H1 (cell line): ENCODE results near the gene RTN4RL1. TPM values are rescaled to one million over a fixed set of nuclear protein-coding genes. Genes with fewer than 3 reads are reported as not detected.

Experiments used
- CTCF ChIA-PET: fragments of 300-600 bp; sonication (Branson Sonifier 250); formaldehyde crosslinking; loops from one replicate; lab custom pipeline; 2021; ENCODE audit not compliant: partially characterized antibody; lab: Charles Lee
- POLR2A ChIA-PET: fragments of 300-600 bp; sonication (Branson Sonifier 250); formaldehyde crosslinking; loops from one replicate; lab custom pipeline; 2021; ENCODE audit warnings: inconsistent platforms; ENCODE audit not compliant: partially characterized antibody; lab: Charles Lee
- DNase-seq, 2 experiments: peaks; one replicate each; pipeline versions ENCODE4 v3.0.0 to v3.0.0-alpha.2; 2010 to 2022; ENCODE audit warnings: low spot score in 2 of 2, low read depth in 1 of 2, mixed read lengths in 1 of 2
- FAIRE-seq: peaks from 2 replicates; lab custom pipeline; 2011; peaks lifted over from hg19 to GRCh38; lab: Jason Lieb, UNC
- H2AFZ ChIP-seq: 2 replicates; pipeline ENCODE4 v1.8.1; 2012; ENCODE audit warnings: low read length, inconsistent platforms
- H2AK5ac ChIP-seq: 2 replicates; pipeline ENCODE4 v1.6.1; 2013; ENCODE audit warnings: low read depth, low read length
- H2BK120ac ChIP-seq: replicated peaks from 2 replicates; pipeline ENCODE3; 2013; ENCODE audit warnings: low read depth, low read length, inconsistent platforms
- H2BK12ac ChIP-seq: 2 replicates; pipeline ENCODE4 v1.6.1; 2013; ENCODE audit warnings: low read depth, low read length
- H2BK15ac ChIP-seq: 2 replicates; pipeline ENCODE4 v1.6.1; 2013; ENCODE audit warnings: low read length
- H2BK20ac ChIP-seq: 2 replicates; pipeline ENCODE4 v1.6.1; 2013; ENCODE audit warnings: low read length
- H2BK5ac ChIP-seq: 2 replicates; pipeline ENCODE4 v1.6.1; 2013; ENCODE audit warnings: low read depth, low read length
- H3K14ac ChIP-seq: 2 replicates; pipeline ENCODE4 v1.6.1; 2013; ENCODE audit warnings: inconsistent platforms; ENCODE audit not compliant: insufficient read length
- H3K18ac ChIP-seq: 2 replicates; pipeline ENCODE4 v1.6.1; 2013; ENCODE audit warnings: low read length; ENCODE audit errors: extremely low read depth
- H3K23ac ChIP-seq: 2 replicates; pipeline ENCODE4 v1.6.1; 2013; ENCODE audit warnings: inconsistent platforms; ENCODE audit not compliant: insufficient read length
- H3K23me2 ChIP-seq: 2 replicates; pipeline ENCODE4 v1.6.1; 2013; ENCODE audit warnings: low read depth, low read length
- H3K27ac ChIP-seq: 2 replicates; pipeline ENCODE4 v1.6.1; 2011; ENCODE audit warnings: low read depth, low read length, inconsistent platforms
- H3K27me3 ChIP-seq, 4 experiments: replicated peaks in 1 of 4; 1 replicate in 1 of 4; 2 replicates in 3 of 4; pipeline versions ENCODE4 v1.6.1 to v1.8.1; 2011 to 2013; ENCODE audit warnings: low read length in 3 of 4, mild to moderate bottlenecking in 3 of 4, inconsistent platforms in 2 of 4, mixed read lengths in 2 of 4, moderate library complexity in 1 of 4; ENCODE audit not compliant: control insufficient read depth in 3 of 4, insufficient read depth in 3 of 4; ENCODE audit errors: extremely low read depth in 1 of 4
- H3K36me3 ChIP-seq, 4 experiments: 2 replicates each; pipeline versions ENCODE4 v1.6.1 to v1.8.1; 2011 to 2013; ENCODE audit warnings: mild to moderate bottlenecking in 4 of 4, low read length in 3 of 4, moderate library complexity in 2 of 4, control low read depth in 1 of 4, inconsistent platforms in 1 of 4; ENCODE audit not compliant: insufficient read depth in 4 of 4, control insufficient read depth in 2 of 4
- H3K4ac ChIP-seq: replicated peaks from 2 replicates; pipeline ENCODE3; 2013; ENCODE audit warnings: low read length, low read depth, mixed read lengths, inconsistent platforms; ENCODE audit not compliant: insufficient read length
- H3K4me1 ChIP-seq, 4 experiments: replicated peaks in 1 of 4; 1 replicate in 1 of 4; 2 replicates in 3 of 4; pipeline versions ENCODE4 v1.6.1 to v1.8.1; 2011 to 2013; ENCODE audit warnings: low read length in 3 of 4, inconsistent platforms in 2 of 4, mixed read lengths in 1 of 4; ENCODE audit not compliant: insufficient read depth in 4 of 4, control insufficient read depth in 3 of 4
- H3K4me2 ChIP-seq, 2 experiments: 2 replicates each; pipeline versions ENCODE4 v1.6.1 to v1.8.1; 2011 to 2013; ENCODE audit warnings: low read depth in 2 of 2, low read length in 2 of 2, control low read depth in 1 of 2, inconsistent platforms in 1 of 2, mild to moderate bottlenecking in 1 of 2; ENCODE audit not compliant: insufficient read depth in 1 of 2
- H3K4me3 ChIP-seq, 4 experiments: fragments of 200-600, 300-600 bp in 1 of 4; sonication (generic), shearing (Covaris generic), sonication (Bioruptor Twin) in 1 of 4; 2 replicates each; pipeline versions ENCODE4 v1.5.1 to v1.8.1; 2011 to 2016; ENCODE audit warnings: low read length in 4 of 4, low read depth in 3 of 4, control low read depth in 2 of 4, inconsistent platforms in 2 of 4, mild to moderate bottlenecking in 2 of 4, mixed read lengths in 1 of 4, moderate library complexity in 1 of 4; ENCODE audit not compliant: insufficient read depth in 2 of 4; ENCODE audit errors: extremely low read depth in 1 of 4
- H3K56ac ChIP-seq: replicated peaks from 2 replicates; pipeline ENCODE3; 2013; ENCODE audit warnings: low read depth, mild to moderate bottlenecking, mixed read lengths, low read length, inconsistent platforms; ENCODE audit not compliant: insufficient read length
- H3K79me1 ChIP-seq: 2 replicates; pipeline ENCODE4 v1.6.1; 2013; ENCODE audit warnings: low read depth, low read length, control low read depth
- H3K79me2 ChIP-seq, 2 experiments: 2 replicates each; pipeline versions ENCODE4 v1.6.1 to v1.8.1; 2012 to 2013; ENCODE audit warnings: low read length in 2 of 2, mild to moderate bottlenecking in 2 of 2, inconsistent platforms in 1 of 2; ENCODE audit not compliant: insufficient read depth in 2 of 2, control insufficient read depth in 1 of 2
- H3K9ac ChIP-seq, 4 experiments: replicated peaks in 1 of 4; 1 replicate in 1 of 4; 2 replicates in 3 of 4; pipeline versions ENCODE4 v1.6.1 to v1.8.1; 2011 to 2013; ENCODE audit warnings: low read depth in 3 of 4, low read length in 3 of 4, control low read depth in 2 of 4, mild to moderate bottlenecking in 2 of 4, moderate library complexity in 2 of 4, inconsistent platforms in 1 of 4; ENCODE audit errors: extremely low read depth in 1 of 4
- H3K9me3 ChIP-seq, 2 experiments: 2 replicates each; pipeline versions ENCODE4 v1.6.1 to v1.8.1; 2012 to 2013; ENCODE audit warnings: mild to moderate bottlenecking in 2 of 2, moderate library complexity in 2 of 2, control low read depth in 1 of 2, inconsistent platforms in 1 of 2, low read depth in 1 of 2, low read length in 1 of 2, mixed read lengths in 1 of 2; ENCODE audit not compliant: insufficient read depth in 2 of 2
- H4K20me1 ChIP-seq, 2 experiments: replicated peaks in 1 of 2; 2 replicates each; pipeline versions ENCODE3 to v1.8.1; 2011 to 2013; ENCODE audit warnings: inconsistent platforms in 2 of 2, low read length in 2 of 2, mild to moderate bottlenecking in 1 of 2; ENCODE audit not compliant: insufficient read depth in 2 of 2, control insufficient read depth in 1 of 2
- H4K5ac ChIP-seq: 2 replicates; pipeline ENCODE4 v1.6.1; 2013; ENCODE audit warnings: low read length, low read depth, mixed read lengths, inconsistent platforms; ENCODE audit not compliant: insufficient read length
- H4K8ac ChIP-seq: 2 replicates; pipeline ENCODE4 v1.8.0; 2013; ENCODE audit warnings: mild to moderate bottlenecking, moderate library complexity, low read length, inconsistent platforms; ENCODE audit not compliant: insufficient read depth; ENCODE audit errors: extremely low read depth
- H4K91ac ChIP-seq: replicated peaks from 2 replicates; pipeline ENCODE3; 2013; ENCODE audit warnings: low read length, mixed read lengths, inconsistent platforms; ENCODE audit not compliant: insufficient read length
- WGBS, 2 experiments: shearing (Covaris generic) in 1 of 2; methylation state at CpG; one replicate each; pipeline versions ENCODE4 v1.1.6 to v1.1.7; 2013 to 2015; ENCODE audit warnings: low lambda C conversion rate in 2 of 2, mixed read lengths in 2 of 2, inconsistent platforms in 1 of 2, low coverage in 1 of 2, missing lambda C conversion rate in 1 of 2; ENCODE audit not compliant: insufficient replicate concordance in 2 of 2, insufficient coverage in 1 of 2, insufficient read length in 1 of 2; ENCODE audit errors: extremely low coverage in 1 of 2, missing lambda C conversion rate in 1 of 2; 5-methylcytosine and 5-hydroxymethylcytosine counted together
- polyA plus RNA-seq, 7 experiments: library from polyadenylated mRNA; depleted of rRNA in 3 of 7; stranded (reverse) in 5 of 7; unstranded in 2 of 7; fragments of >200 nt in 5 of 7; fragments of 200-250 nt in 2 of 7; gene quantifications; 1 replicate in 5 of 7; 2 replicates in 1 of 7; 4 replicates in 1 of 7; pipeline versions ENCODE4 v1.2.1 to v1.2.3, GENCODE V29; 2011 to 2013; ENCODE audit warnings: missing spikeins in 2 of 7, mixed read lengths in 2 of 7
- total RNA-seq: library from RNA; stranded (reverse); fragmentation: NEBNext Ultra II Directional; extraction: Animal tissue kit (Norgen Biotek cat#: 25700); gene quantifications from 2 replicates; pipeline ENCODE4 v1.2.1, GENCODE V29; 2021

The RTN4RL1 gene
- total and polyA plus RNA-seq, 2 of the 8 experiments (the other 6 are each of a cell fraction or from before 2014, with no cell fraction given): 0.09 TPM; not detected in 1

DNA sequence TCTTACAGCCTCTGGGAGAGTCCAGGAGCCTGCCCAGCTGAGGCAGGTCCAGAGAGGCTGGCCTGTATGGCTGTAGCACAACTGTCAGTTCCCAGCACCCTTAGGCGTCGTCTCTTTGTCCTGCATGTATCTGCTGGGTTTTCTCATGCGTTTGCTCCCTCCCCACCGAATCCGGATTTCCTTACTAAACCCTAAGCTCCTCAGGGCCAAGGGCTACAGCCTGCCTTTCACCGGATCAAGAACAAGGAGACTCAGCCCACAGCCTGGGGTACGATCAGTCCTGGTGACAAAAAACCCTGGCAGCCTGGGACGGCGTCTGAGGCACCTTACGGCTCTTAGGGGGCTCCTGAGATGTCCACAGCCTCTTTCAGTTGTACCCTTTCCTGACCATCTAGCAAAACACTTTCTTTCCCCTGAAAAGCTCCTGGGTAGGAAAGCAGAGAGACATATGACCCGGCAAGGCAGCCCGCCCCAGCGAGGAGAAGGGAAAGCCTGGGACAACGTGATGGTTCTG is 42.0 kb upstream of the RTN4RL1 start:
- Histone ChIP-seq H3K4me2 (no peak overlapping the region), H2BK20ac (no peak overlapping the region), H2AFZ (no peak overlapping the region), H4K91ac (no peak overlapping the region), H2AK5ac (no peak overlapping the region), H3K9ac (no peak overlapping the region), H3K27ac (no peak overlapping the region), H4K5ac (no peak overlapping the region), H3K4me3 (no peak overlapping the region), H3K4ac (no peak overlapping the region), H3K79me1 (no peaks in the 10 kb centered on the region), H3K36me3 (peaks cover 0 to 4% (median 0%) of the 10 kb centered on the region in 4 experiments; a peak in 1 of 8 replicates), H3K9me3 (no peaks in the 10 kb centered on the region), H3K18ac (no peak overlapping the region), H3K27me3 (no peaks in the 10 kb centered on the region), H3K56ac (no peak overlapping the region), H2BK120ac (no peak overlapping the region), H3K23me2 (no peaks in the 10 kb centered on the region), H3K4me1 (peaks cover 0 to 20% (median 13%) of the 10 kb centered on the region in 4 experiments; a peak in 6 of 7 replicates), H2BK15ac (no peak overlapping the region), H2BK12ac (no peak overlapping the region), H4K20me1 (peaks cover 6 to 9% of the 10 kb centered on the region in 2 experiments), H4K8ac (no peak overlapping the region), H3K14ac (no peak overlapping the region), H2BK5ac (no peak overlapping the region), H3K23ac (no peak overlapping the region), H3K79me2 (no peaks in the 10 kb centered on the region)
- FAIRE-seq (no peak), DNase-seq (no peak)
- ChIA-PET CTCF (interaction anchor here (0.7 to 11.7 kb wide), 12 partner anchors 10 to 178 kb away, joined by 3 to 122 read pairs (median 4); partner anchors contain the start of gene HIC1), POLR2A (interaction anchor here (1.4 to 1.9 kb wide), 2 partner anchors 8 to 178 kb away, joined by 4 read pairs; no protein-coding TSS in a partner anchor)
- 92% methylated on average over 14 of the region's 14 CpGs; no CpG with 5 or more reads in 1 of the 2 experiments for WGBS, 2 experiments
